Stimulated activated CD4-positive, alpha-beta T cell treated with anti-CD3 and anti-CD28 coated beads, Interleukin-4, amount 100 ng/mL, for 1 hour (primary cell): ENCODE data around the gene GDF11.

Experiments used
- DNase-seq: peaks from one replicate; pipeline ENCODE4 v3.0.0-alpha.2; 2020

Gene GDF11

GRCh38 chr12:55742719-55743405 lies at the start of gene GDF11:
TSS of gene GDF11 (plus strand) at chr12:55743122. CDS start at chr12:55743317, 195 bp downstream.
- DNase-seq: peak; percentile 76

GRCh38 chr12:55693323-55694187 lies 49.4 kb upstream of the GDF11 start:
- no peak for DNase-seq

GRCh38 chr12:55694188-55694515 lies 48.8 kb upstream of the GDF11 start:
- DNase-seq: no peak

DNA sequence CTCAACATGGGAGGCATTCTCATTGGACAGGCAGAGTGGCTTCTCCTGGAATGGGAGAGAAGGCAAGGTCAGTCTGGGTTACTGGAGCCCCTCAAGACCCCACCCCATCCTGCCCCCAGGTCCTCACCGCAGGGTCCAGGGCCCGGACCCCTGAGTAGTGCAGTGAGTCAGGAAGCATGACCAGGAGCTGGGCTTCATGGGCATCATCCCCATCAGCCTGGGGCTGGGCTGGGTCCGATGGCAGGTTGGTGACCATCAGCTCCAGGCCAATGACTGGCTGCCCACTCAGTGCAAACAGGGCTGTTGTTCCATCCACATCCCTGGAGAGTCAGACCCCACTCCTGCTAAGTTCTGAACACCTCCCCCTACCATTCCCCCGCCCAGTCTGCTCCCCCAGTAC lies 48.3 kb upstream of the GDF11 start:
- no peak for DNase-seq

DNA sequence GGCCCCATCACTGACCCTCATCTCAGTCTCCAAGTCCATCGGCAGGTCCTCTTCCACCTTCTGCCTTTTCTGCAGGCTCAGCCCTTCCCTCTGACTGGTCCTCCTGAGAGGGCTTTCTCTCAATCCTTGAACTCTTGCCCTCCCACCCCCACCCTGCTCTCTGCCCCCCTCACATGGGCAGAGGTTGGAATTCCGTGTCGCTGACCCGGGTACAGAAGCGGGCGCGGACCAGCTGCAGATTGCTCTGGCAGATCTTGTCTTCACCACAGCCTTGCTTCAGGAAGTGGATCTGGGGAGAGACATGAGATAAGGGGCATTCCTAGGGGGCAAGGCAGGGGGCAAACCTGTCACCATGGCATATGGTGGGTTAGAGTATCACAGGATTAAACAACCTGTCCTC lies 47.6 kb upstream of the GDF11 start:
- no peak for DNase-seq

GRCh38 chr12:55696141-55696540 lies 46.8 kb upstream of the GDF11 start:
- no peak for DNase-seq

DNA sequence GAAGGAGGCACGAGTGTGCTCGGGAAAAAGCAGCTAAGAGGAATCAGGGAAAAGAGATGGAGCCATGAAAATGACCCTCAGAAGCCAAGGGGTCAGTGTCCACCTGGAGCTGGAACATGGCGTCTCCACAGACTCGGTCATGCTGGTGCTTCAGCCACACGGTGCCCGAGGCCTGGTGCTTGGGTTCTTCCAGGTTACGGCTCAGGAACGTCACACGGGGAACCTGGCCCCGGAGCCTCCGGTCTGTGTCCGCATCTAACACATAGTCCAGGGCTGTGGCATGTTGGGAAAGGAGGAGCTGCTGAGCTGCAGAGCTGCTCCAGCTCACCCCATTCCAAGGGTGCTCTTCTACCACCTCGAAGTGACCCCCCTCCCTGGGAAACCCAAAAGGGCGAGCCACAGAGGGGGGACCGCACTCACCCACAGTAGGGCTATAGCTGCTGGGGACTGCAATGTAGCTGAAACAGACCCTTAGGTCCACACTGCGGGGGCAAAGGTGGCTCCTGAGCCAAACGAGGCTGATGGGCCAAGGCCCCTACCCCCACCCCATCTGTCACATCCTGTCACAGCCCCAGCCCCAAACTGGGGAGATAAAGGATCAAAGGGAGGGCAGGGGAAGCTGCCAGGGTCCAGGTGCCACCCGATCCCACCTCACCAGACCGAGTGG lies 46.0 kb upstream of the GDF11 start:
- no peak for DNase-seq

GRCh38 chr12:55697686-55698085 lies 45.2 kb upstream of the GDF11 start:
- no peak for DNase-seq

DNA sequence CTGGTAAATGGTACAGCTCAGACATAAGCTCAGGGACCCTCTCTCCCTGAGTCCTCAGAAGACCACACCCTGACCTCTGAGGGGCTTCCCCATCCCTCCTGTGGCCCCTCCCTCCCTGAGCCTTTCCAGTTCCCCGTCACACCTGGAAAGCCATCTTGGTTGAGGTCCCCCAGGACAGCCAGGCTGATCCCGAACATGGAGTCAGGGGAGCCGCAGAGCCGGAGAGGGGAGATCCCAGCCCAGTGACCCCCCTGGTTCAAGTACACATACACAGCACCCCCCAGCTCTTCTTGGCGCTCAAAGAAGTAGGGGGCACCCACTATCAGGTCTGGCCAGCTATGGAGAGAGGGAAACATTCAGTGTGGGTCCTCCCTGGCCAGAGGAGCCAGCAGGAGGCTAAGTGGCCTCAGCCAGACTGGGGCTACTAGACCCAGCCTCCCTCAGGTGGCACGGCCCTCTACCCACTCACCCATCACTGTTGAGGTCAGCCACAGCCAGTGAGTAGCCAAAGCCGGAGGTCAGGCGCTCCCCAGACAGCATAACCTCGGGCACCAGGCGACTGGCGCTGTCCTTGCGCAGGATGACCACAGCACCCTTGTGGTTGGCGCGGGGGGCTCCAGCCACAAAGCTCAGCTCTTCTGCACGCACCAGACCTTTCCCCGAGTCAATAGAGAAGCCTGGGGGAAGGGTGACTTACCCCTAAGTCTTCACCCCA lies 44.5 kb upstream of the GDF11 start:
- DNase-seq: no peak

GRCh38 chr12:55698965-55699364 lies 44.0 kb upstream of the GDF11 start:
- DNase-seq: no peak

- no peak for DNase-seq
These were observed 43.4 kb upstream of the GDF11 start for GRCh38 chr12:55699471-55700055.

- DNase-seq: no peak
These were observed 42.5 kb upstream of the GDF11 start for GRCh38 chr12:55700255-55701018.

DNA sequence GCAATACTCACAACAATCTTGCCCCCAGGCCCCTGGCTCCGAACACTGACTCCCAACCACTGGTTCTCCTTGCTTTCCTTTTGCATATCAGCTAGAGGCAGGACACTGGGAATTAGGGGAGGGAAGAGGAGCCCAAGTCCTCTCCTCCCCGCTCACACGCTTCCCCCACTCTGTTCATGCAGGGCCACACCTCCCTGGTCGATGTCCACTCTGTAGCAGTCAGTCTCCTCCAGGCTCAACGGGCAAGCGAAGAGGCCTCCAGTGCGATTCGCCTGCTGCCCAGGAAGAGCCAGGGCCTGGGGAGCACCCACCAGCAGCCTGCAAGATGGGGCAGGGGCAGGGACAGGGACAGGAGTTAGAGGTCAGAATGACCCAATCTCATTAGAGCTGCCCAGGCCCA lies 40.1 kb upstream of the GDF11 start:
- no peak for DNase-seq

DNA sequence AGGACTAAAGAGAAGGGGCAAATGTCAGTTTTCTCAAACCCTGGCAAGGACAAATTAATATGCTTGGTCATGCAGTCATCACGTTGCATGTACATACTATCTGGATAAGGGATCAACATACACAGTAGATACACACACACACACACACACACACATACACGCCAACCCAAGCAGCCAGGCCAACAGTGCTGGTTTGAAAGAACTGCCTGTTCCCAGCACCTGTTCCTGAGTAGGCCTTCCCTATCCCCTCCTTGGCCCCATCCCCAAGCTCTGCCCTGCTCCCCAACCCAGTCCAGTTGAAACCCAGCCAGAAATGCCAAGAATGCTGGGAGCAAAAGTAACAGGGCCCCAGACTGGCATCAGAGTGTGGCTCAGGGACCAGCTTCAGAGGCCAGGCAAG lies 39.6 kb upstream of the GDF11 start:
- DNase-seq: no peak

DNA sequence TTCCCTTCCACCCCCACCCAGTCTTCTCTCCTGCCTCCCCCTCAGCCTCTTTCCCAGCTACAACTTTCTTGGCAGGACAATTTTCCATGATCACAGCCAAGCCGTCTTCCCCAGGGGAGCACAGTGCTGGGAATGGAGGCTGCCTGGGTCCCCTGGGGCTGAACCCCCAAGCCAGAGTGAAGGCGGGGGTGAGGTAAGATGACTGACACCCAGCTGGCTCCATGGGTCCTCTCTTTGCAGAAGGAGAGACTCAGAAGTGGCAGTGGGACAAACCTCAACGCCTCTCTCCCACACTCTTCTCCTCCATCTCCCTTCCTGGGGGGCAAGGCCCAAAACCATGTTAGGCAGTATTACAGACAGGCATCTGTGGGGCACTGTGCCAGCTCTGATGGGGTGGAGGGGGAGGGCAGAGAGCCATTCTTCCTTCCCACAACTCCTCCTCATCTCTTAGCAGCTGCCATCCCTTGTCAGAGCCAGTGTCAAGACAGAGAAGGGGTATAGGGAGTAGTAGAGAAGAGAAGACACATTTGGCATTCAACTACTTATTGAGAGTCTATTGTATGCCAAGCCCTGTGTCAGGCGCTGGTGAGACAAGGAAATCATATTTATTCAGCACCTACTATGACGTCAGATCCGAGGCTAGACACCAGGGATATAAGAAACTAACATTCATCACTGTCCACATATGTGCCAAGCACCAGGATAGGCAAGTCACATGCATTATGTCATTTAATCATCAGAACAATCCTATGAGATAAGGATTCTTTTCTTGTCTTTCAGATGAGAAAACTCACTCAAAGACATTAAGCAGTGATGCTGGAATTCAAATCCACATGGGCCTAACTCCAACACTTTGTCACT lies 38.8 kb upstream of the GDF11 start:
- DNase-seq: no peak

DNA sequence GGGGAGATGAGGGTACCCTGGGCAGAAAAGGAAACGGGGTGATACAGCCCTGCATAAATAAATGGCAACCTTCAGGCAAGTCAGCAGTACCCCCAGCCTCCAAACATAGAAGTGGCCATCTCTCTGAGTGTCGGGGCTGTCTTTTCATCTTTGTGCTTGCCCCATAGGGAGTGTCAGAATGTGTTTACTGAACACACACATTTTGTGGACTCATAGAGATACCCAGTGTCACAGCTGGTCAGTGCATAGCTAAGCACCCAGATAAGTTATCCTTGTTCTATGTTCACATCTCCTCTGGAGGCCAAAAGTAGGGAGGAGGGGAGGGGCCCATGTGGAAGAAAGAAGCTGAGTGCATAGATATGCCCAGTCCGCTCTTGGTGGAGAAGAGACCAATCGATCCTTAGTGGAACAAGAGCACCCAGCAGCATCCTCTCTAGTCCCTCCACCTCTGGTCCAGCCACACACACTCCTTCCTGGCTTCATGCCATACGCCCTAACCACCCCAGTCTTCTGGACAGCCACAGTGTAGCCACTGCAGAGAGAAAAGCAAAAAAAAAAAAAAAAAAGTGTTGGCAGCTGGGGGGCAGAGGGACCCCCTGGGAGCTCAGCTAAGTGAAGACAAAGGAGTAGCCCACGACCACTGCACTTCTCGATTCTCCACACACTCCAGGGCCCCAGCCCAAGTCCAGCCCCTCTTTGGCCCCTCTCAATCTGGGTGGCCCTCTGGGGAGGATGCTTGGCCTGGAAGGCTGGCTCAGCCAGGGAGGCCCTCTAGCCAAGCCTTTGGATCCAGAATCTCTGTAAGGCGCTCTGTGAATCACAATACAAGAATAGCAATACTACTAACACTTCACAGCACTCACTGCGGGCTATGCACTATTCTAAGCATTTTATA lies 37.9 kb upstream of the GDF11 start:
- DNase-seq: no peak

DNA sequence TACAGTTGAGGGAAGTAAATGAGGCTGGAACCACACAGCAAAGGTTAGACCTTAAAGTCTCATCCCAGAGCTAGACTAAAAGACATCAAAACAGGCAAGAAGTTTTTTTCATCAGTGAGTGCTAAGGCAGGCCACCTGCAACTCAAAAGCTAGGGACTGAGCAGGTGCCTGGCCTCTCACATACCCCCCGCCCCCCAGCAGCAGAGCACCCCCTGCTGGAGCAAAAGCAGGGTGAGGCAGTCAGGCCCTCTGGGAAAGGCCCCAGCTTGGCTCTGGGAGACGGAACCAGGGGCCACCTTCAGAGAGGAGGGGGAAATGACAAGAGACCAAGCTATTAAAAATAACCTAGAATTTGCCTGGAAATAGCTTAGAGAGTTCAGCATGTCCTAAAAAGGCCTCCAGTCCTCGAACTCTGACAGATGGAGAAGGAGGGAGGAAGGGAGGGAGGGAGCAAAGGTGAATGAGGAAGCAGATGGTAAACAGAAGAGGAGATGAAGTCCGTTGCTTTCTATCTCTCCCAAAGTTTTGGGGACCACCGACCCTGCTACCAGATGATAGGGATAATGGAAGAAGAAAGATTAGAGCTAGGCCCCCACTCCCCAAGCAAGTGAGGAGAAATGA lies 37.0 kb upstream of the GDF11 start:
- no peak for DNase-seq

- no peak for DNase-seq
These were observed 36.2 kb upstream of the GDF11 start for GRCh38 chr12:55706568-55707218.

- no peak for DNase-seq
These were observed 35.7 kb upstream of the GDF11 start for GRCh38 chr12:55707219-55707671.
